Stimulated activated effector memory CD8-positive, alpha-beta T cell treated with anti-CD3 and anti-CD28 coated beads, Interleukin-12 subunit alpha, Interleukin-12 subunit beta, amount 100 ng/mL, for 72 hours (primary cell): ENCODE results near the gene REEP3.

Source experiments
- ATAC-seq: fragments of 150-1000 bp; cut with Tn5 transposase; 2 replicates; pipeline ENCODE4 v1.10.0; 2021
- DNase-seq, 2 donors: peaks; one replicate each; pipeline ENCODE4 v3.0.0; 2021 to 2022; ENCODE audit warnings: low spot score in 2 of 2
- H3K27ac Mint-ChIP-seq: one replicate; pipeline ENCODE4 v1.8.0; 2022; ENCODE audit warnings: mild to moderate bottlenecking, mixed read lengths
- H3K36me3 Mint-ChIP-seq: one replicate; pipeline ENCODE4 v1.8.0; 2022; ENCODE audit warnings: mild to moderate bottlenecking, mixed read lengths
- H3K4me1 Mint-ChIP-seq: one replicate; pipeline ENCODE4 v1.8.0; 2022; ENCODE audit warnings: mixed read lengths
- H3K4me3 Mint-ChIP-seq: one replicate; pipeline ENCODE4 v1.8.0; 2022; ENCODE audit warnings: mild to moderate bottlenecking, mixed read lengths
- H3K9me3 Mint-ChIP-seq: one replicate; pipeline ENCODE4 v1.8.0; 2022; ENCODE audit warnings: mixed read lengths

The REEP3 gene

GRCh38 chr10:63527401-63527800 lies 6.2 kb downstream of the REEP3 start:
- Mint-ChIP-seq H3K27ac (no peak overlapping the region), H3K4me3 (no peak overlapping the region), H3K9me3 (no peaks in the 10 kb centered on the region), H3K4me1 (peaks cover 28% of the 10 kb centered on the region), H3K36me3 (peaks cover 5% of the 10 kb centered on the region)
- no peak for ATAC-seq
- no peak for DNase-seq

- Mint-ChIP-seq H3K4me3 (no peak overlapping the region), H3K27ac (no peak overlapping the region), H3K4me1 (peaks cover 24% of the 10 kb centered on the region), H3K36me3 (peaks cover 5% of the 10 kb centered on the region), H3K9me3 (no peaks in the 10 kb centered on the region)
- ATAC-seq (no peak), DNase-seq (no peak)
These were observed 7.0 kb downstream of the REEP3 start for GRCh38 chr10:63528084-63528744.

- no peak overlapping the region for H3K27ac Mint-ChIP-seq
- H3K4me3 Mint-ChIP-seq = no peak overlapping the region
- no peak for ATAC-seq
- H3K4me1 Mint-ChIP-seq = peaks cover 15% of the 10 kb centered on the region
- H3K9me3 Mint-ChIP-seq = no peaks in the 10 kb centered on the region
- no peak for DNase-seq
- H3K36me3 Mint-ChIP-seq = peaks cover 5% of the 10 kb centered on the region
These were observed 9.2 kb downstream of the REEP3 start for GRCh38 chr10:63530409-63530808.

GRCh38 chr10:63534723-63535122 lies 13.5 kb downstream of the REEP3 start:
- H3K4me1 Mint-ChIP-seq = no peaks in the 10 kb centered on the region
- H3K36me3 Mint-ChIP-seq = no peaks in the 10 kb centered on the region
- H3K4me3 Mint-ChIP-seq = no peak overlapping the region
- ATAC-seq (peak; percentile 52), DNase-seq (no peak)
- H3K9me3 Mint-ChIP-seq = no peaks in the 10 kb centered on the region
- peak overlapping the region; percentile 61 for H3K27ac Mint-ChIP-seq

GRCh38 chr10:63536698-63537097 lies 15.5 kb downstream of the REEP3 start:
- ATAC-seq (no peak), DNase-seq (no peak)
- H3K4me3 Mint-ChIP-seq = no peak overlapping the region
- H3K4me1 Mint-ChIP-seq = no peaks in the 10 kb centered on the region
- no peaks in the 10 kb centered on the region for H3K36me3 Mint-ChIP-seq
- H3K9me3 Mint-ChIP-seq = no peaks in the 10 kb centered on the region
- no peak overlapping the region for H3K27ac Mint-ChIP-seq

GRCh38 chr10:63537536-63537935 lies 16.3 kb downstream of the REEP3 start:
- ATAC-seq (no peak), DNase-seq (no peak)
- Mint-ChIP-seq H3K4me1 (peaks cover under 1% of the 10 kb centered on the region), H3K4me3 (no peak overlapping the region), H3K36me3 (no peaks in the 10 kb centered on the region), H3K27ac (no peak overlapping the region), H3K9me3 (no peaks in the 10 kb centered on the region)

- Mint-ChIP-seq H3K4me3 (no peak overlapping the region), H3K36me3 (no peaks in the 10 kb centered on the region), H3K4me1 (peaks cover 16% of the 10 kb centered on the region), H3K27ac (no peak overlapping the region), H3K9me3 (no peaks in the 10 kb centered on the region)
- no peak for ATAC-seq
- DNase-seq = no peak
These were observed 18.2 kb downstream of the REEP3 start for GRCh38 chr10:63539377-63539776.

GRCh38 chr10:63539994-63540393 lies 18.8 kb downstream of the REEP3 start:
- Mint-ChIP-seq H3K4me1 (peaks cover 18% of the 10 kb centered on the region), H3K9me3 (no peaks in the 10 kb centered on the region), H3K36me3 (no peaks in the 10 kb centered on the region), H3K4me3 (no peak overlapping the region), H3K27ac (no peak overlapping the region)
- DNase-seq (no peak), ATAC-seq (no peak)

GRCh38 chr10:63542835-63543575 lies 21.8 kb downstream of the REEP3 start:
- no peaks in the 10 kb centered on the region for H3K36me3 Mint-ChIP-seq
- DNase-seq = no peak
- no peak overlapping the region for H3K27ac Mint-ChIP-seq
- peaks cover 18% of the 10 kb centered on the region for H3K4me1 Mint-ChIP-seq
- H3K4me3 Mint-ChIP-seq = no peak overlapping the region
- peak; percentile 50 for ATAC-seq
- no peaks in the 10 kb centered on the region for H3K9me3 Mint-ChIP-seq

GRCh38 chr10:63543576-63543962 lies 22.4 kb downstream of the REEP3 start:
- DNase-seq = no peak
- H3K9me3 Mint-ChIP-seq = no peaks in the 10 kb centered on the region
- H3K27ac Mint-ChIP-seq = no peak overlapping the region
- ATAC-seq = peak; percentile 75
- no peaks in the 10 kb centered on the region for H3K36me3 Mint-ChIP-seq
- peak overlapping the region; percentile 3 for H3K4me3 Mint-ChIP-seq
- peaks cover 18% of the 10 kb centered on the region for H3K4me1 Mint-ChIP-seq

- no peak overlapping the region for H3K4me3 Mint-ChIP-seq
- H3K27ac Mint-ChIP-seq = no peak overlapping the region
- no peak for DNase-seq
- peaks cover 20% of the 10 kb centered on the region for H3K4me1 Mint-ChIP-seq
- ATAC-seq = no peak
- no peaks in the 10 kb centered on the region for H3K36me3 Mint-ChIP-seq
- no peaks in the 10 kb centered on the region for H3K9me3 Mint-ChIP-seq
These were observed 23.2 kb downstream of the REEP3 start for GRCh38 chr10:63544418-63544817.

GRCh38 chr10:63547628-63548360 lies 26.6 kb downstream of the REEP3 start:
- DNase-seq = no peak
- Mint-ChIP-seq H3K9me3 (no peaks in the 10 kb centered on the region), H3K4me1 (peaks cover 23% of the 10 kb centered on the region)

GRCh38 chr10:63548860-63549259 lies 27.7 kb downstream of the REEP3 start:
- no peak overlapping the region for H3K27ac Mint-ChIP-seq

More at GRCh38 chr10:63547628-63548360, 26.6 kb downstream of the REEP3 start:
- H3K27ac Mint-ChIP-seq = no peak overlapping the region
- no peaks in the 10 kb centered on the region for H3K36me3 Mint-ChIP-seq
- no peak for ATAC-seq
- no peak overlapping the region for H3K4me3 Mint-ChIP-seq

GRCh38 chr10:63549810-63550209 lies 28.6 kb downstream of the REEP3 start:
- no peaks in the 10 kb centered on the region for H3K9me3 Mint-ChIP-seq
- ATAC-seq = no peak

More at GRCh38 chr10:63548860-63549259, 27.7 kb downstream of the REEP3 start:
- Mint-ChIP-seq H3K9me3 (no peaks in the 10 kb centered on the region), H3K4me3 (no peak overlapping the region), H3K4me1 (peaks cover 25% of the 10 kb centered on the region), H3K36me3 (no peaks in the 10 kb centered on the region)
- DNase-seq (no peak), ATAC-seq (no peak)

GRCh38 chr10:63553031-63553430 lies 31.8 kb downstream of the REEP3 start:
- Mint-ChIP-seq H3K4me3 (no peak overlapping the region), H3K4me1 (peaks cover 32% of the 10 kb centered on the region), H3K9me3 (no peaks in the 10 kb centered on the region), H3K27ac (peak overlapping the region; percentile 69), H3K36me3 (no peaks in the 10 kb centered on the region)
- ATAC-seq (no peak), DNase-seq (no peak)

More at GRCh38 chr10:63549810-63550209, 28.6 kb downstream of the REEP3 start:
- no peaks in the 10 kb centered on the region for H3K36me3 Mint-ChIP-seq
- H3K4me3 Mint-ChIP-seq = no peak overlapping the region
- no peak for DNase-seq
- no peak overlapping the region for H3K27ac Mint-ChIP-seq
- H3K4me1 Mint-ChIP-seq = peaks cover 26% of the 10 kb centered on the region
